Gastrocnemius medialis (tissue), 4 donors: ENCODE results near the gene CFH. TPM values are rescaled to one million over a fixed set of nuclear protein-coding genes. Genes with fewer than 3 reads are reported as not detected.
"Not testable (repeated sequence)": the region's sequence is repeated elsewhere in the genome, so short reads cannot be mapped to it uniquely, and the experiment has no call there.

ENCODE experiments used
- ATAC-seq, 2 donors: fragments of 150-250 bp; one replicate each; pipeline ENCODE4 v1.9.1; 2016
- DNase-seq, 2 donors: peaks; one replicate each; pipeline ENCODE4 v3.0.0-alpha.2; 2019
- H3K27ac ChIP-seq, 4 donors: fragments of 200-600 bp; sonication (generic); 1 replicate in 1 of 4; 2 replicates in 3 of 4; pipeline ENCODE4 v1.5.1; 2016 to 2018; ENCODE audit warnings: mild to moderate bottlenecking in 2 of 4, moderate library complexity in 1 of 4
- H3K27me3 ChIP-seq, 3 donors: fragments of 200-600 bp; sonication (generic) in 2 of 3; 1 replicate in 1 of 3; 2 replicates in 2 of 3; pipeline versions ENCODE4 v1.5.1 to v1.6.0; 2016 to 2019; ENCODE audit warnings: mild to moderate bottlenecking in 1 of 3, moderate library complexity in 1 of 3
- H3K36me3 ChIP-seq, 2 donors: fragments of 200-600 bp; sonication (generic) in 1 of 2; one replicate each; pipeline ENCODE4 v1.5.1; 2017 to 2018
- H3K4me1 ChIP-seq, 2 donors: fragments of 200-600 bp; sonication (generic) in 1 of 2; one replicate each; pipeline ENCODE4 v1.5.1; 2016 to 2017; ENCODE audit warnings: mild to moderate bottlenecking in 2 of 2
- H3K4me3 ChIP-seq, 4 donors: fragments of 200-600 bp; sonication (generic) in 3 of 4; 1 replicate in 1 of 4; 2 replicates in 3 of 4; pipeline ENCODE4 v1.5.1; 2016 to 2019; ENCODE audit warnings: mild to moderate bottlenecking in 2 of 4
- H3K9me3 ChIP-seq, 3 donors: fragments of 200-600 bp; sonication (generic) in 2 of 3; 1 replicate in 1 of 3; 2 replicates in 2 of 3; pipeline ENCODE4 v1.5.1; 2016 to 2019
- POLR2A ChIP-seq, 2 donors: fragments of 450-650 bp; IDR thresholded peaks; one replicate each; pipeline ENCODE4 v1.6.1; 2017; ENCODE audit warnings: antibody characterized with exemption in 2 of 2, mild to moderate bottlenecking in 2 of 2, moderate library complexity in 2 of 2
- in situ Hi-C, 4 donors: fragments of 200-750 bp; cut with MboI; loops; one replicate each; pipeline versions ENCODE4 v1.15.0 to v1.8.0; 2017; ENCODE audit warnings: low sequenced_read_pairs in 4 of 4
- intact Hi-C: fragments of 100-400 bp; cut with DNase I; formaldehyde crosslinking; loops from one replicate; pipeline ENCODE4 v1.15.1; 2023; ENCODE audit warnings: low total_unique reads
- total RNA-seq, 4 donors: library from RNA; depleted of rRNA; stranded (reverse); fragments of >200 nt; gene quantifications; one replicate each; pipeline versions ENCODE4 v1.1.0 to v1.2.3, GENCODE V29; 2016
- TF ChIP-seq, protein P1 (sequence below), 5 experiments: fragments of 450-650 bp in 3 of 5; fragments of 200-600 bp in 2 of 5; sonication (generic) in 2 of 5; IDR thresholded peaks in 4 of 5; conservative IDR thresholded peaks in 1 of 5; 1 replicate in 4 of 5; 2 replicates in 1 of 5; pipeline ENCODE4 v1.5.1; 2016 to 2019; ENCODE audit warnings: antibody characterized with exemption in 5 of 5, mild to moderate bottlenecking in 3 of 5, moderate library complexity in 3 of 5

The CFH gene
- total RNA-seq, 4 donors from 2014 or later, result 12.2 to 35.1 (median 24.3) TPM

GRCh38 chr1:196638466-196638865 lies 13.4 kb upstream of the CFH start:
- intact Hi-C loops, result no loop called here
- DNase-seq, result no peak
- in situ Hi-C loops, result no loop called here

GRCh38 chr1:196639291-196639690 lies 12.6 kb upstream of the CFH start:
- DNase-seq, H3K27ac ChIP-seq, H3K9me3 ChIP-seq, H3K27me3 ChIP-seq, H3K4me1 ChIP-seq, in situ Hi-C loops, H3K4me3 ChIP-seq, intact Hi-C loops, H3K36me3 ChIP-seq, ATAC-seq: not testable (repeated sequence)

More at GRCh38 chr1:196638466-196638865, 13.4 kb upstream of the CFH start:
- TF ChIP-seq, protein P1, sequence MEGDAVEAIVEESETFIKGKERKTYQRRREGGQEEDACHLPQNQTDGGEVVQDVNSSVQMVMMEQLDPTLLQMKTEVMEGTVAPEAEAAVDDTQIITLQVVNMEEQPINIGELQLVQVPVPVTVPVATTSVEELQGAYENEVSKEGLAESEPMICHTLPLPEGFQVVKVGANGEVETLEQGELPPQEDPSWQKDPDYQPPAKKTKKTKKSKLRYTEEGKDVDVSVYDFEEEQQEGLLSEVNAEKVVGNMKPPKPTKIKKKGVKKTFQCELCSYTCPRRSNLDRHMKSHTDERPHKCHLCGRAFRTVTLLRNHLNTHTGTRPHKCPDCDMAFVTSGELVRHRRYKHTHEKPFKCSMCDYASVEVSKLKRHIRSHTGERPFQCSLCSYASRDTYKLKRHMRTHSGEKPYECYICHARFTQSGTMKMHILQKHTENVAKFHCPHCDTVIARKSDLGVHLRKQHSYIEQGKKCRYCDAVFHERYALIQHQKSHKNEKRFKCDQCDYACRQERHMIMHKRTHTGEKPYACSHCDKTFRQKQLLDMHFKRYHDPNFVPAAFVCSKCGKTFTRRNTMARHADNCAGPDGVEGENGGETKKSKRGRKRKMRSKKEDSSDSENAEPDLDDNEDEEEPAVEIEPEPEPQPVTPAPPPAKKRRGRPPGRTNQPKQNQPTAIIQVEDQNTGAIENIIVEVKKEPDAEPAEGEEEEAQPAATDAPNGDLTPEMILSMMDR (IDR thresholded peaks at IDR 0.05 in 4 of 5, conservative IDR thresholded peaks at IDR 0.05 in 1 of 5), result no peak
- TF ChIP-seq POLR2A (IDR thresholded peaks at IDR 0.05), result no peak
- Histone ChIP-seq H3K36me3 (no peaks in the 10 kb centered on the region), H3K4me1 (no peaks in the 10 kb centered on the region), H3K4me3 (no peak overlapping the region), H3K27me3 (no peaks in the 10 kb centered on the region), H3K9me3 (peaks cover 0 to 5% (median 0%) of the 10 kb centered on the region in 3 donors), H3K27ac (no peak overlapping the region)
- no peak for ATAC-seq

DNA sequence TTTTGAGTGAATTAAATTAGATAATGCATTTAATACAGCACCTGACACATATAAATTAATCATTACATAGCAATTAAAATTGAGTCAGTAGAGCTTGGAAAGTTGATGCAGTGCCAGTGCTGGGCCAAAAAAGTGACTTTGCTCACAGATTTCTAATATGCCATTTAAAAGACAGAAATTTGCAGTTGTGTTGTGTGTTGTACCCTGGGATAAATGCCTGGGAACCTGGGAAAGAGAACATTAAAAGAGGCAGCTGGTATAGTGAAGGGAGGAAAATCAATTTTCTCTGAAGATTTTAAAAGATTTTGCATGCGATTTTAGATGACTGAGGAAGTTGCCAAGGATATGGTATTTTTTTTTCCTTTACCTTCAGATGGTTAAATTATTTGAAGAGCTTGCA lies 10.9 kb upstream of the CFH start:
- intact Hi-C loops (no loop called here), in situ Hi-C loops (no loop called here)
- ATAC-seq, result no peak
- Histone ChIP-seq H3K27me3 (no peaks in the 10 kb centered on the region), H3K27ac (no peak overlapping the region), H3K9me3 (peaks cover 0 to 5% (median 0%) of the 10 kb centered on the region in 3 donors), H3K36me3 (no peaks in the 10 kb centered on the region), H3K4me3 (no peak overlapping the region), H3K4me1 (no peaks in the 10 kb centered on the region)
- no peak for TF ChIP-seq POLR2A (IDR thresholded peaks at IDR 0.05)
- TF ChIP-seq, protein P1 (IDR thresholded peaks at IDR 0.05 in 4 of 5, conservative IDR thresholded peaks at IDR 0.05 in 1 of 5), result no peak
- no peak for DNase-seq

DNA sequence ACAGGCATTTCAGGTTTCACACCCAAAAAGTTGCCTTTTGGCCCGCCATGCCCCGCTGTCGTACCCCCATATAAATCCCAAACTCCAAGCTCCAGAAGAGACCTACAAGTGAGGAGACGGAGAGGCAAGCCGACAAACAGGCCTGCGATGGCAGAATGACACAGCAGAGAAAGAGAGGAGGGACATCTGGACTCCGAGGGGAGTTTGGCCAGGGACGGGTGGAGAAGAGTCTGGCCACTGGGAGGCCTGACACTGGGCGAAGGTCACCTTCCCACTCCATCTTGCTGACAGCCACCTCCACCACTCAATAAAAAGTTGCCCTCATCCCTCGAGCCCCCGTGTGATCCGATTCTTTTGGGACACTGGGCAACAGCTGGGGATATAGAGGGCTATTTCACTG lies 1.9 kb upstream of the CFH start:
- intact Hi-C loops, result no loop called here
- no peaks in the 10 kb centered on the region for H3K9me3 ChIP-seq
- H3K4me1 ChIP-seq, result peaks cover 7 to 13% of the 10 kb centered on the region in 2 donors
- no peak overlapping the region for H3K27ac ChIP-seq
- H3K36me3 ChIP-seq, result no peaks in the 10 kb centered on the region
- ATAC-seq (no peak), DNase-seq (no peak)
- in situ Hi-C loops, result loop anchor here in 1 of 4 donors (25.0 kb wide), 2 partner anchors 288 to 488 kb away; no protein-coding TSS in a partner anchor
- H3K27me3 ChIP-seq, result no peaks in the 10 kb centered on the region
- no peak overlapping the region for H3K4me3 ChIP-seq
- TF ChIP-seq, protein P1 (IDR thresholded peaks at IDR 0.05 in 4 of 5, conservative IDR thresholded peaks at IDR 0.05 in 1 of 5), result no peak
- TF ChIP-seq POLR2A (IDR thresholded peaks at IDR 0.05), result no peak

DNA sequence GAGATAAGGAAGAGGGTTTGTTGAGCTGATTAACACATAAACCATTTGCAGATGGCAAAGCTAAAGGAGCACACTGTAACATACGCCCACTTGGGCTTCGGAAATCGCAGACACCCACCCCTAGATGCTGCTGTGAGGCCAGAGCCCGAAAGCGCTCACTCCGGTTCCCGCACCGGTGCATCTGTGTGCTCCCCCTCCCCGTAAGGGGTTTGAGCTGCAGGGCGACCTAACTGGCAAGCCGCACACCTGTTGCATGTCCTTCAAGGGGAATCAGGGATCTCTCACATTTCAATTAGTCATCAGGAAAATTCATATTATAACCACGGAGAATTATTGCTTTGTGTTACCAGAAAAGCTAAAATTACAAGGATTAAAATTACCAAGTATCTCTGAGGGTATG lies 1.4 kb upstream of the CFH start:
- intact Hi-C loops (no loop called here), in situ Hi-C loops (loop anchor here in 1 of 4 donors (25.0 kb wide), 2 partner anchors 288 to 488 kb away; no protein-coding TSS in a partner anchor)
- H3K27ac ChIP-seq, result peak overlapping the region in 1 of 4 donors; percentile 48
- DNase-seq, result no peak
- H3K27me3 ChIP-seq, result no peaks in the 10 kb centered on the region
- no peaks in the 10 kb centered on the region for H3K36me3 ChIP-seq
- peak in 1 of 2 donors; percentile 41 for ATAC-seq
- H3K9me3 ChIP-seq, result no peaks in the 10 kb centered on the region
- H3K4me1 ChIP-seq, result peaks cover 7 to 13% of the 10 kb centered on the region in 2 donors
- peak overlapping the region in 1 of 4 donors; percentile 7 for H3K4me3 ChIP-seq
- TF ChIP-seq POLR2A (IDR thresholded peaks at IDR 0.05), result no peak
- TF ChIP-seq, protein P1 (IDR thresholded peaks at IDR 0.05 in 4 of 5, conservative IDR thresholded peaks at IDR 0.05 in 1 of 5), result no peak
